ENCODE measurements around the gene PIEZO2.

GRCh38 chr18:11005528-11005927 is 143.8 kb downstream of the PIEZO2 start:
- no peak for TF ChIP-seq CTCF (tag by site-specific recombination; IDR thresholded peaks at IDR 0.05)
- TF ChIP-seq ZNF157 (tag by site-specific recombination; IDR thresholded peaks at IDR 0.05), result no peak
- TF ChIP-seq ATF2 (tag by site-specific recombination; IDR thresholded peaks at IDR 0.05; ENCODE audit: low read depth), result no peak
- TF ChIP-seq, protein P1, sequence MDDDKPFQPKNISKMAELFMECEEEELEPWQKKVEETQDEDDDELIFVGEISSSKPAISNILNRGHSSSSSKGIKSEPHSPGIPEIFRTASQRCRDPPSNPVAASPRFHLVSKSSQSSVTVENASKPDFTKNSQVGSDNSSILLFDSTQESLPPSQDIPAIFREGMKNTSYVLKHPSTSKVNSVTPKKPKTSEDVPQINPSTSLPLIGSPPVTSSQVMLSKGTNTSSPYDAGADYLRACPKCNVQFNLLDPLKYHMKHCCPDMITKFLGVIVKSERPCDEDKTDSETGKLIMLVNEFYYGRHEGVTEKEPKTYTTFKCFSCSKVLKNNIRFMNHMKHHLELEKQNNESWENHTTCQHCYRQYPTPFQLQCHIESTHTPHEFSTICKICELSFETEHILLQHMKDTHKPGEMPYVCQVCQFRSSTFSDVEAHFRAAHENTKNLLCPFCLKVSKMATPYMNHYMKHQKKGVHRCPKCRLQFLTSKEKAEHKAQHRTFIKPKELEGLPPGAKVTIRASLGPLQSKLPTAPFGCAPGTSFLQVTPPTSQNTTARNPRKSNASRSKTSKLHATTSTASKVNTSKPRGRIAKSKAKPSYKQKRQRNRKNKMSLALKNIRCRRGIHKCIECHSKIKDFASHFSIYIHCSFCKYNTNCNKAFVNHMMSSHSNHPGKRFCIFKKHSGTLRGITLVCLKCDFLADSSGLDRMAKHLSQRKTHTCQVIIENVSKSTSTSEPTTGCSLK (tag by site-specific recombination; IDR thresholded peaks at IDR 0.05), result no peak
- TF ChIP-seq KLF7 (tag by site-specific recombination; IDR thresholded peaks at IDR 0.05; ENCODE audit: borderline replicate concordance), result no peak
- TF ChIP-seq ZNF416 (tag by site-specific recombination; IDR thresholded peaks at IDR 0.05), result no peak
- TF ChIP-seq KLF17 (tag by site-specific recombination; IDR thresholded peaks at IDR 0.05), result no peak
- TF ChIP-seq ZNF335 (tag by site-specific recombination; conservative IDR thresholded peaks at IDR 0.05), result no peak
- no peak for TF ChIP-seq ZNF274 (IDR thresholded peaks at IDR 0.05; ENCODE audit: low read length)
- no peak for TF ChIP-seq ZNF274 (tag by site-specific recombination; IDR thresholded peaks at IDR 0.05; ENCODE audit: borderline replicate concordance)
- no peak for TF ChIP-seq ZNF501 (tag by site-specific recombination; IDR thresholded peaks at IDR 0.05)
